GM21619 (cell line): ENCODE measurements around the gene B4GALT1.

Source experiments
- ATAC-seq: cut with Tn5 transposase; IDR thresholded peaks from one replicate; pipeline ENCODE4 v1.9.1; 2021; ENCODE audit not compliant: unreplicated experiment

The B4GALT1 gene

GRCh38 chr9:33125461-33125860, 41.7 kb downstream of the B4GALT1 start:
- no peak for ATAC-seq

GRCh38 chr9:33124751-33125381, 42.3 kb downstream of the B4GALT1 start:
- peak; percentile 50 for ATAC-seq

DNA sequence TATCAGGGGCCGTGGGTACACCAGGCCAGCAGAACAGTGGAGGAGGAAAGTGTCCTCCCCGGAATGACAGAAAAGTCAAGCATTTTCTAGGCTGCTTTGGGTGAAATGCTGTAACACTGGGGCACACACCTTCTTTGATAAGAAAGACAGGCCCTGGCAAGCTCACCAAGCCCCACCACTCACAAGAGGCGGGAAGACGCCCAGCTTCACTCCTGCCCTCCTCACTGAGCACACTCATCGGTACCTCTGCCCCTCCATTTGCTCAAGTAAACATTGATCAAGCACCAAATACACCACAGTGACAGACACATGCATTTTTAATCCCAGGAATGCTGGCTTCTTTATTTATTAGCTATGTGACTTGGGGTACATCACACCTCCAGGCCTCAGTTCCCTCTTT, 43.1 kb downstream of the B4GALT1 start:
- no peak for ATAC-seq

GRCh38 chr9:33123407-33124031, 43.6 kb downstream of the B4GALT1 start:
- ATAC-seq, result no peak

DNA sequence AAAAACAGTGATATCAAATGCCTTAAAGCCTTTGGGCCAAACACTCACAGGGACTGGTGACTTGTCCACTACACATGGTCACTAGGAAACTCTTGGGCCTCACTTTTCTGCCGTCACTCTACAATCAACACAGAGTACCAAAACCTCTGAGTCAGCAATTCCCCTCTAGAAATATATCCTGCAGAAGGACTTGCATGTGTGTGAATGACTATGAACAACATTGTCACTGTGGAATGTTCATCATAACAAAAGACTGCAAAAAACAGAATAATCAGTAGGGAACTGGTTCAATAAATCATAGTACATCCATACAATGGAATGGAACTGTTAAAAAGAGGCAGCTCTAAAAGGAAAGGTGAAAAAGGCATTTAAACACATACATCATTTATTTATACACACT, 46.5 kb downstream of the B4GALT1 start:
- no peak for ATAC-seq

DNA sequence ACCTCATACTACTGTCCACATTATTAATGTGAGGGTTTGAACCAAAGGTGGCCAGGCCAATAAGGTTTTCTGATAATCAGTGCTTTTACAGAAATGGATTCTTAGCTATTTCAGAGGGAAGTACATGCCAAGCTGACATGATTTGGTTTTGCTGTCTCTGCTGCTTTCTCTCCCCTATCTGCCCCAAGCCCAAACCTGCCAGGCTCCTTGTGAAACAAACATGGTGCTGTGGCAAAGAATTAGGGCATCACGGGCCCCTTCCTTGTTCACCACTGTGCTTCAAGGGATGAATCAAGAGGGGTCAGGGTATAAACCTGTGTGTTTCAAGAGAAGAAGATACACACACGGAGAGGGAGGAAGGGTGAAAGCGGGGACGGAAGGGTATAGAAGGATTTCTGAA, 49.3 kb downstream of the B4GALT1 start:
- ATAC-seq, result no peak

DNA sequence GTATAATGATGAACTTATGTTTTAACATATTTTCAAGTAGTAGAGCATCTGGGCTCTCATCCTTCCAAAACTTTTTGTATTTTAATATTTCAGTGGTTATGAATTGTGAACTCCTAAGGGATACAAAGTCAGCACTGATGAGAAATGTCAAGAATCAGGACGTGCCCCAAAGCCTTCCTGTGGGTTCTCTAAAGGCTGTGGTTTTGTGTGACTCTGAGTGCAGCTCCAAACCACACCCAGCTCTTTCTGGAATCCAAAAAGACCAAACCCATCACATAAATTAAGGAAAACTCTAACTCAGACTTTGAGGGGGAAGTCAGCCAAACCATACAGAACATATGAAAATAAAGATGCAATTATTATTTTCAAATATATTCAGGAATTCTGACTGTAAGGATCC, 49.8 kb downstream of the B4GALT1 start:
- no peak for ATAC-seq

DNA sequence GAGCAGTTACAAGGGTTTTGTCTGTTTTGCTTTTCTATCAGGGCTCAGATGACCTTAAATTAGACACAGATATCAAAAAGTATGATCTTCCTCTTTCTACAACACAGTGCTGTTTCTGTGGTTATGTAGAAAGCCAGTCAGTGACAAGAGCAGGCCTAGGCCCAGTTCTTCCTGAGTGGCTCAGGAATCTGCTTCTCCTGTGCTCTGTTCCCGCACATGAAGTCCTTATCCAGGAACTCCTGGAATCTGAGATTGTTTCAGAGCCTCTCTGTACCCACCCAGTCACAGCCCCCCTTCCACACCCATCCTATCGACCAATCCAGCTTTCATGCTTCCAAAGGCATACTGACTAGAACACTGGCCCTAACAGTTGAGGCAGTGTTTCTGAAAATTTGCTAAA, 50.3 kb downstream of the B4GALT1 start:
- ATAC-seq, result no peak

- ATAC-seq, result no peak
Observed at GRCh38 chr9:33114746-33115145, 52.4 kb downstream of the B4GALT1 start.

DNA sequence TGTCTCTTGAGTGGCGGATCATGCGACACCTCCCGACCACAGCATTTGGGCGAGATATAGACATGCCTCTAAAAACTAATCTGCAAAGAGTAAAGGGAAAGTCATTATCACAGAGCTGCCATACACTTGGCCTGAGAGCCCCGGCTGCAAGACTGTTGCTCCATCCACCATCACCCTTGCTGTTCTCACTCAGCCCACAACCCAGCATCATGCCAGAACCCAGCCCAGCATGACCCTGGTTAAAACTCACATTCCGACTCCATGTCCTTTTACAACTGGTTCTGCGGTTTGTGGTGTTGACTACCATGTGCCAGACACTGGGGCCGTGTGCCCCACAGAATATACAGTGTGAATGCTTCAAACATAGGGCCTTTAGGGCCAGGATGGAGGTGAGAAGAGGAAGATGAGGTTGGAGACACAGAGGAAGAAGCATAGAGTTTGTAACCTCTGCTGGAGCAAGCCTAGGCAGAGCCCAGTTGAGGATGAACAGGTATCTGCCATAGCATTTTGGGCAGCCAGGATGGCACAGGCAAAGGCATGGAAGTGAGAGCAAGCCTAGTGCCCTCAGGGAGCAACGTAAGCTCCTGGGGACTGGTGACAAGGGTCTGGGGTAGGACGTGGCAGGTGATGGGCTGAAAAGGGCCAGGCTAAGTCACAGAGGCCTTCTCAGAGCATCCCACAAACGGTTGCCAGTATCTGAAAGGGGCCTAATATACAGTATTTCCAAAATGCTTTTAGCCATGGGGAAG, 53.2 kb downstream of the B4GALT1 start:
- ATAC-seq, result no peak

- no peak for ATAC-seq
Observed at GRCh38 chr9:33112094-33112493, 55.0 kb downstream of the B4GALT1 start.

DNA sequence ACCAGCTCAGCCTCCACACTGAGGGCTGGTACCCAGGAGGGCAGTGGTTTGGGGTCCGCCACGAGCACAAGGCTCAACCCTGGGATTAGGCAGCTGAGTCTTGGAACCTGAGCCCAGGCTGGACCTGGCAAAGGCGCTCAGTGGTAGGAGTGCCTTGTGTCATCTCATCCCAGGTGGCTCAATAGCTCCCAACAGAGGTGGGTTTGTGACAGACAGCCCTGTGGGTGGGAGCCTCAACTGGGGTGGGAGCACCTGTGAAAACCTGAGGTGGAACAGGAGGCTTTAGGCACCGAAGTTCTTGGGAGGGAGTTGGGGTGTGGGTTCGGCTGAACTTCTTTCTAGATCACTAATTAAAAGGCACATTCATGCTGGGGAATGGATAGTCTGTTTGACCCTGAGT, 55.5 kb downstream of the B4GALT1 start:
- no peak for ATAC-seq

DNA sequence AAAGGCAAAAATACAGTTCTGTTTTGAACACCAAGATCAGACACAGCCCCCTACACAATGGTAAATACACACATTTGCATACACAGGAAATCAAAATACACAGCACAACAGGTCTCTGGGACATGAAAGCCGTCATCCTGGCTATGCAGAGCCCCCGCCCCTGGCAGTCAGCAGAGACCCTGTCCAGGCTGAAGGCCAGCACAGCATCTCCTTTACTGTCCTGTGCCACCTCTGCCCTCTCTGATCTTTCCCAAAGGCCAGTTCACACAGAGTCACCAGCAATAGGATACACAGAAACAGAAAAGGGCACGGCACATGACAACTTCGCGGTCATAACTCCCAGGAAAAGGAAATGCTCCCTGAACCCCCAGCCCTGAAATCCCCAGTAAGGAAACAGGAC, 56.5 kb downstream of the B4GALT1 start:
- ATAC-seq, result no peak

DNA sequence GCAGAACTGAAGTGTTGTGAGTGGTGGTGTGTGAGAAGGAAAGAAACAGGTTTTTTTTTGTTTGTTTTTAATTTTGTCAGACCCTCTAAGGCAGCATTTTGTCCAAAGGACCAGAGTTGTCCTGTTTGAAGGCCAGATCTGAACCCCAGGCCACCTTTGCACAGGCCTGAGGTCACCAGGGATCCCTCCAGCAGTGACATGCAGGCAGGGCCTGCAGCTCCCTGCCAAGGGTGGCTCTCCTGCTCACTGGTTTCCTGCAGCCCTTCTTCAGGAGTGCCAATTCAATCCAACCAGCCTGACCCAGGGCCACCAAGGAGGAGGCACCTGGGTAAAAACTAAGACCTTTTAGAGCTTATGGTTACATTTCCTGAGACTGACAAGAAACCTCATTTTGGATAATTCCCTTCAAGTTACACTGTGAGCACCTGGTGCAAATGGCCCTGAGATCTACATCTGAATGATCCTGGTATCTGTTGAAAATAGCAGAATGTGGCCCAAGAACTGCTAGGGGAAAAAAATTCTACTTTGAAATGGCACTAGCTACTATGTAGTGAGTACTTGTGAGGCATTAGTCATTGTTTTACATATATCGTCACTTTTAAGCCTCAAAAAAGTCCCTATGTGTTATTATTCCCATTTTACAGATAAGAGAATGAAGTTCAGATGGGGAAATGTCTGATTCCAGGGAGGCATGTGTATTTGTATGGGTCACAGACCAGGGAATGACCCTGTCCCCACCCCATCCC, 57.1 kb downstream of the B4GALT1 start:
- no peak for ATAC-seq

- no peak for ATAC-seq
Observed at GRCh38 chr9:33109097-33109496, 58.0 kb downstream of the B4GALT1 start.

DNA sequence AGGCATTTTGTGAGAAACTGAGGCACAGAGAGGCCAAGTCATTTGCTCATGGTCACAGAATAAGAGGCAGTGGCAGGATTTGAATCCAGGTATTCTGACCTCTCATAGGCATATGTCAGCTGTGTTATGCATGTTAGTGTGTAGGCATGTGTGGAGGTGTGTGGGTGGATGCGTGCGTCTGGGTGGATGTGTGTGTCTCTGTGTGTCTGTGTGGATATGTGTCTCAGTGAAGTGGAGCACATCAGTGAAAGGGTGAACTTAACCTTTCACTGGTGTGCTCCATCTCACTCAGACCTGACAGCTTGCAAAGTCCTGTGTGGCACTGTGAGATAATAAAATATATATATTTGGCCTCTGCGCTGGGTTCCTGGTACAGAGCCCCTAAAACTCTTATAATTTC, 58.7 kb downstream of the B4GALT1 start:
- no peak for ATAC-seq

- ATAC-seq, result no peak
Observed at GRCh38 chr9:33107762-33108161, 59.4 kb downstream of the B4GALT1 start.

DNA sequence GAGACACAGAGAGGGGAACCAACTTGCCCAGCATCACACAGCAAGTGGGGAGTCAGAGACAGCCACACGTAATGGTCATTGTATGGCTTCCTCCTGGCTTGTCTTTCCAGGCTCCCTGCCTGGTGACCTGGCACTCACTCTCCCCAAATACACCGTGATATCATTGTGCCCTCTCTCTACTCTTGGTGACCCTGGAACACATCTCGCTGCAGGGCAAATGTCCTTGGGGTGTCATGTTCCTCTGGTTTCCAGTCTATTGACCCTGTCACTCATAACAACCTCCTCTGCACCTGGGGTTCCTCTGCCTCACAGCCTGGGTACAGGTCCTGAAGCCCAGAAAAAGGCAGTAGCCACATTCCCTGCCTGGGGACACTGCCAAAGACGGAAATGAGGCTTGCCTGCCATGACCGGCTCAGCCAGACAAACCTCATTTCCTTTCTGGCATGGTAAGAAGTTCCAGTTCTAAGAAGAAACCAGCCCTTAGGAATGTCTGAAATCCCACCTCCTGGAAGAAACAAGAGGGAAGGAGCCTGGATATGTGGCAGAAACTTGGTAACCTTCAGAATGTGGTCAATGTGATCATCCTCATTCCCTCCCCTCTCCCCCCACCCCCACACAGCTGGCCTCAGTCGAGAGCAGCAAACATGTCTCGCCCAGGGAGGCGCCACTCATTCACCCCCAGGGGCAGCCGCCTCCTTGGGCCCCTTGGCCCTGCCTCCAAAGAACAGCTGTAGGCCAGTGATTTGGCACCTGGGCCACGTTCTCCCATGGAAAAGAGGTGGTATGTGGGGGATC, 60.1 kb downstream of the B4GALT1 start:
- no peak for ATAC-seq

DNA sequence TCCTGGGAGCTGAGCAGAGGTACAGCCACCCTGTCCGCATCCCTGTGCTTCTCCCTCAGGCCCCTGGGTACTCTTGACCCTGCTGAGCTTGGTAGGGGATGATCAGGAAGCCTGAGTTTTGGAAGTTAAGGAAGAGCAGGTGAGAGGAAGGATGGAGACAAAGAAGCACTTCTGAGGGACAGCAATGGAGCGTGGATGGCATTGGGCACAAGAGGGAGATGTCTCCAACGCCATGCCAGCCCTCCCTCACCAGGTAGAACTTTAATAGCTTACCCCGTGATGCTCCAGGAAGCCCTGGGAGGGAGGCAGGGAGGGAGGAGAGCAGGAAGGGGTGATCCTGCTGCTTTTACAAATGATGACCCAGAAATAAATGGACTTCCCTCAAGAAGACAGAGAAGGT, 60.8 kb downstream of the B4GALT1 start:
- no peak for ATAC-seq

GRCh38 chr9:33105959-33106358, 61.2 kb downstream of the B4GALT1 start:
- no peak for ATAC-seq

- ATAC-seq, result no peak
Observed at GRCh38 chr9:33105504-33105903, 61.6 kb downstream of the B4GALT1 start.
